ENCODE results near the gene SHTN1. TPM values are rescaled to one million over a fixed set of nuclear protein-coding genes. Genes with fewer than 3 reads are reported as not detected.

SHTN1 gene
- total and polyA plus RNA-seq, 2 donors (not counting 1 experiment from before 2014, with no cell fraction given) = 0.33 to 1.6 TPM

DNA sequence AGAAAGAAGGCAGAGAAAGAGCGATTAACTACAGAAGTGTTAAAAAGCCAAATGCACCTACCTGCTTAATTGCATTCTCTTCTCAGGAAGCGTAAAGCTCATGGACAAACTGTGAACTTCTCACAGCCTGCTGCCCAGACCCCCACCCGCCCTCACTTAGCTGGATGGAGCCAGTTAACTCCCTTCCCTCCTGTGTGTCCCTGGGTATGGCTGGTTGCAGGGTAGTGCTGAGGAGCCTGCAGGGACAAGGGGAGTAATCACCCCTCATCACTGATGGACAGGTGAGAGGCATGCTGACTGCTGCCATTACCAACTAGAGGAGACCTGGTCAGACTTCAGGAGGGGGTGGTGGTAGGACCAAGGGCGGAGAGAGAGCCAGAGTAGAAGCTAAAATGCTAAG lies 118.2 kb downstream of the SHTN1 start:
- H2AFZ ChIP-seq (ENCODE audit: low read length) = no peak overlapping the region
- no peak overlapping the region for H3K9ac ChIP-seq (ENCODE audit: insufficient read depth, low read length)
- TF ChIP-seq, protein P1, sequence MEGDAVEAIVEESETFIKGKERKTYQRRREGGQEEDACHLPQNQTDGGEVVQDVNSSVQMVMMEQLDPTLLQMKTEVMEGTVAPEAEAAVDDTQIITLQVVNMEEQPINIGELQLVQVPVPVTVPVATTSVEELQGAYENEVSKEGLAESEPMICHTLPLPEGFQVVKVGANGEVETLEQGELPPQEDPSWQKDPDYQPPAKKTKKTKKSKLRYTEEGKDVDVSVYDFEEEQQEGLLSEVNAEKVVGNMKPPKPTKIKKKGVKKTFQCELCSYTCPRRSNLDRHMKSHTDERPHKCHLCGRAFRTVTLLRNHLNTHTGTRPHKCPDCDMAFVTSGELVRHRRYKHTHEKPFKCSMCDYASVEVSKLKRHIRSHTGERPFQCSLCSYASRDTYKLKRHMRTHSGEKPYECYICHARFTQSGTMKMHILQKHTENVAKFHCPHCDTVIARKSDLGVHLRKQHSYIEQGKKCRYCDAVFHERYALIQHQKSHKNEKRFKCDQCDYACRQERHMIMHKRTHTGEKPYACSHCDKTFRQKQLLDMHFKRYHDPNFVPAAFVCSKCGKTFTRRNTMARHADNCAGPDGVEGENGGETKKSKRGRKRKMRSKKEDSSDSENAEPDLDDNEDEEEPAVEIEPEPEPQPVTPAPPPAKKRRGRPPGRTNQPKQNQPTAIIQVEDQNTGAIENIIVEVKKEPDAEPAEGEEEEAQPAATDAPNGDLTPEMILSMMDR (conservative IDR thresholded peaks at IDR 0.05 in 1 of 2, IDR thresholded peaks at IDR 0.05 in 1 of 2; ENCODE audit: low read depth in 1 of 2, low read length in 2 of 2) = no peak
- no peak for TF ChIP-seq EZH2 (IDR thresholded peaks at IDR 0.05; ENCODE audit: low read length, missing control alignments)
- no peaks in the 10 kb centered on the region for H3K36me3 ChIP-seq (ENCODE audit: control insufficient read depth, insufficient read depth, low read length)
- no peak overlapping the region for H3K27ac ChIP-seq (ENCODE audit: insufficient read depth, low read length)
- no peak overlapping the region for H3K4me2 ChIP-seq (ENCODE audit: extremely low read depth, insufficient read depth, low read length)
- H3K9me3 ChIP-seq (ENCODE audit: control insufficient read depth, insufficient read depth, low read depth, low read length) = no peaks in the 10 kb centered on the region
- no peaks in the 10 kb centered on the region for H3K27me3 ChIP-seq (ENCODE audit: control insufficient read depth, insufficient read depth, low read length)
- H3K4me3 ChIP-seq (replicated peaks in 1 of 4; ENCODE audit: control extremely low read depth in 1 of 4, insufficient read depth in 1 of 4, low read depth in 3 of 4, low read length in 4 of 4) = no peak overlapping the region
- no peaks in the 10 kb centered on the region for H4K20me1 ChIP-seq (ENCODE audit: control insufficient read depth, extremely low read depth, insufficient read depth, low read length)
- H3K79me2 ChIP-seq (ENCODE audit: control insufficient read depth, insufficient read depth, low read length) = no peaks in the 10 kb centered on the region
- no peak for DNase-seq (ENCODE audit: low read depth in 2 of 2)
- H3K4me1 ChIP-seq (ENCODE audit: control insufficient read depth, extremely low read depth, insufficient read depth, low read length) = peaks cover 5% of the 10 kb centered on the region

DNA sequence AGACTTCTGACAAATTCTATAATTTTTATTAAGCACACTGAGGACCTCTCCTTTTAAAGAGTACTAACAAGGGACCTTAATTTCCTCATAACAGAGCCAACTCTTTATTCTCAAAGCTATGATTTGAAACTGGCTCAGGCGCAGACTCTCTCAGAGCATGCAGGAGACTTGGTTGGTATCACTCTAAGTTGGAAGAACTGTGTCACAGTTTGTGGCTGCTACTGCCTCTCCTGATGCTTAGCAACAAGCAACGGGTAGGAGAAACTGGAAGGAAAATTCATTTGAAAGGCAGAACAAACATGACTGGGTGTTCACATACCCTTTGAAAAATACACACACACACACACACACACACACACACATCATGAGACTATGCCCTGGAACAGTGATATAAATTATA lies 122.3 kb downstream of the SHTN1 start:
- Histone ChIP-seq H3K4me2 (ENCODE audit: extremely low read depth, insufficient read depth, low read length) (no peak overlapping the region), H3K4me1 (ENCODE audit: control insufficient read depth, extremely low read depth, insufficient read depth, low read length) (no peaks in the 10 kb centered on the region), H3K27ac (ENCODE audit: insufficient read depth, low read length) (no peak overlapping the region), H3K4me3 (replicated peaks in 1 of 4; ENCODE audit: control extremely low read depth in 1 of 4, insufficient read depth in 1 of 4, low read depth in 3 of 4, low read length in 4 of 4) (no peak overlapping the region), H3K9me3 (ENCODE audit: control insufficient read depth, insufficient read depth, low read depth, low read length) (no peaks in the 10 kb centered on the region), H3K9ac (ENCODE audit: insufficient read depth, low read length) (no peak overlapping the region), H3K27me3 (ENCODE audit: control insufficient read depth, insufficient read depth, low read length) (no peaks in the 10 kb centered on the region), H3K79me2 (ENCODE audit: control insufficient read depth, insufficient read depth, low read length) (no peaks in the 10 kb centered on the region), H3K36me3 (ENCODE audit: control insufficient read depth, insufficient read depth, low read length) (no peaks in the 10 kb centered on the region), H2AFZ (ENCODE audit: low read length) (no peak overlapping the region), H4K20me1 (ENCODE audit: control insufficient read depth, extremely low read depth, insufficient read depth, low read length) (no peaks in the 10 kb centered on the region)
- TF ChIP-seq, protein P1 (conservative IDR thresholded peaks at IDR 0.05 in 1 of 2, IDR thresholded peaks at IDR 0.05 in 1 of 2; ENCODE audit: low read depth in 1 of 2, low read length in 2 of 2) = no peak
- TF ChIP-seq EZH2 (IDR thresholded peaks at IDR 0.05; ENCODE audit: low read length, missing control alignments) = no peak
- DNase-seq (ENCODE audit: low read depth in 2 of 2) = no peak

DNA sequence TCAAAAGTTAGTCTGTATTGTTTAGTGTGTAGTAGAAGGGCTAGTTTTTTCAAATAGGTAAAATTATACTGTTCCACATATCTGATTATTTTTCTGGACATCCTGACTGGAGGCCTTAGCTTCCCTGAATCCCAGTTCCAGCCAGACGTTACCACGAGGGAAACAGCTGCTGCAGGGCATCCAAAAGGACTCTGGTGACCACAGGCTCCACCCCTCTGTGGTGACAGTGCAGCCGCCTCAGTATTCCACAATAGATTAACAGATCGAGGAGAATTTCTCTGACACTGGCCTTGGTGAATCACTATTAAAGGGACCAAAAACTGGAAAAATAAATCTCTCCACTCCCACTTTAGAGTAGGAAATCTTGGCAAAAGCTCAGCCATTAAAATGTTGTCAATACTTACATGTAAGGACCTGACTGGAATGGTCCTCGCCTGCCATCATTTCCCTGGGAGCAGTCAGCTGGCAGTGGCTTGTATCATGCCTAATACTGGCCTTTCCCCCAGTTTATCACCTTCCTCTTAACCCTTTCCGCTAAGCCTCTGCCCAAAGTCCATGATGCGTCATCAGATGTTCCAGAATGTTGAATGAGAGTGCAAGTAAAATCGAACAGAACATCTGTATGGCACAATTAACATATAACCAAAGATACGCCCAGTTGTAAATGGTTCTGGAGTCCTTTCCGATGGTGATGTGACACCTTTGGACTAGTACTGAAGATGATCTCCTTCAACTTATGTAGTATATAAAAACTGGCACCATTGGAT lies 124.1 kb downstream of the SHTN1 start:
- Histone ChIP-seq H3K4me3 (replicated peaks in 1 of 4; ENCODE audit: control extremely low read depth in 1 of 4, insufficient read depth in 1 of 4, low read depth in 3 of 4, low read length in 4 of 4) (no peak overlapping the region), H3K4me1 (ENCODE audit: control insufficient read depth, extremely low read depth, insufficient read depth, low read length) (no peaks in the 10 kb centered on the region), H3K27ac (ENCODE audit: insufficient read depth, low read length) (no peak overlapping the region), H3K79me2 (ENCODE audit: control insufficient read depth, insufficient read depth, low read length) (no peaks in the 10 kb centered on the region), H3K36me3 (ENCODE audit: control insufficient read depth, insufficient read depth, low read length) (no peaks in the 10 kb centered on the region), H3K4me2 (ENCODE audit: extremely low read depth, insufficient read depth, low read length) (no peak overlapping the region), H3K9me3 (ENCODE audit: control insufficient read depth, insufficient read depth, low read depth, low read length) (no peaks in the 10 kb centered on the region), H3K27me3 (ENCODE audit: control insufficient read depth, insufficient read depth, low read length) (no peaks in the 10 kb centered on the region), H2AFZ (ENCODE audit: low read length) (no peak overlapping the region), H3K9ac (ENCODE audit: insufficient read depth, low read length) (no peak overlapping the region), H4K20me1 (ENCODE audit: control insufficient read depth, extremely low read depth, insufficient read depth, low read length) (no peaks in the 10 kb centered on the region)
- TF ChIP-seq, protein P1 (conservative IDR thresholded peaks at IDR 0.05 in 1 of 2, IDR thresholded peaks at IDR 0.05 in 1 of 2; ENCODE audit: low read depth in 1 of 2, low read length in 2 of 2) = no peak
- TF ChIP-seq EZH2 (IDR thresholded peaks at IDR 0.05; ENCODE audit: low read length, missing control alignments) = no peak
- peak; percentile 3 to 50 for DNase-seq (ENCODE audit: low read depth in 2 of 2)

Measured in fibroblast of lung (primary cell).